Heart left ventricle (tissue), 13 donors: ENCODE measurements around the gene ELK3.

Source experiments
- POLR2A ChIP-seq, 2 donors: fragments of 450-650 bp; IDR thresholded peaks; one replicate each; pipeline ENCODE4 v1.6.1; 2017; ENCODE audit warnings: antibody characterized with exemption in 2 of 2, mild to moderate bottlenecking in 2 of 2, moderate library complexity in 2 of 2
- TF ChIP-seq, protein P1 (sequence below), 12 donors: fragments of 200-600 bp; sonication (generic) in 4 of 12; IDR thresholded peaks; one replicate each; pipeline versions ENCODE4 v1.5.0 to v1.8.0; 2018 to 2022; ENCODE audit warnings: antibody characterized with exemption in 12 of 12, mild to moderate bottlenecking in 5 of 12
- donor health status: ischemic (EF 13 %, LVEDD 7.1; RV severe dilation, severe dysfunction).
- donor health status: DM: no; HTN: yes; CAD: no.
- donor health status: DM: no; HTN: no; CAD: no.
- donor health status: ischemic (EF 25% LVEDD 6.9; RV normal size, moderate dysfunction).
- donor health status: ischemic (EF 25% LVEDD 5.7; RV mildly dilated, moderate dysfunction).
- donor health status: ischemic (EF 35%, LVEDD 5.7; RV mildly dilated, moderate dysfunction).
- donor health status: nonischemic (EF 11% LVEDD 7.7; RV severe dilation, severe dysfunction).
- donor health status: DM: yes; HTN: yes; CAD: no.
- donor health status: PGD.
- donor health status: ischemic (EF 29% LVEDD 5.4; RV normal size, mild dysfunction).
- donor health status: nonischemic (EF 23%, LVEDD 6.1; RV moderate dilation, normal function).

DNA sequence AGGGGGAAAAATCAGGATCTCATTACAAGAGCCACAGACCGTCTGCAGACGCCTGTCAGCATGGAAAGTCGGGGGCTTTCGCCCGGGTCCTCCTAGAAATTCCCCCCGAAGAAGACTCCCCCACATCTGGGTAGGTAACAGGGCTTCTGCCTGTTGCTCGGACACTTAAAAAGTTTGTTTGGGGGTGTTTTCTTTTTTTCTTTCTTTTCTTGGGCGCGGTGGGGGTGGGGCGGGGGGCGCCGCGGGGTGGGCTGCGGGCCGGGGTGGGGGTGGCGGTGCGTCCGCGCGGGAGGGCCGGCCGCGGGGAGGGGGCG lies 358 bp downstream of the ELK3 start:
- TF ChIP-seq, protein P1, sequence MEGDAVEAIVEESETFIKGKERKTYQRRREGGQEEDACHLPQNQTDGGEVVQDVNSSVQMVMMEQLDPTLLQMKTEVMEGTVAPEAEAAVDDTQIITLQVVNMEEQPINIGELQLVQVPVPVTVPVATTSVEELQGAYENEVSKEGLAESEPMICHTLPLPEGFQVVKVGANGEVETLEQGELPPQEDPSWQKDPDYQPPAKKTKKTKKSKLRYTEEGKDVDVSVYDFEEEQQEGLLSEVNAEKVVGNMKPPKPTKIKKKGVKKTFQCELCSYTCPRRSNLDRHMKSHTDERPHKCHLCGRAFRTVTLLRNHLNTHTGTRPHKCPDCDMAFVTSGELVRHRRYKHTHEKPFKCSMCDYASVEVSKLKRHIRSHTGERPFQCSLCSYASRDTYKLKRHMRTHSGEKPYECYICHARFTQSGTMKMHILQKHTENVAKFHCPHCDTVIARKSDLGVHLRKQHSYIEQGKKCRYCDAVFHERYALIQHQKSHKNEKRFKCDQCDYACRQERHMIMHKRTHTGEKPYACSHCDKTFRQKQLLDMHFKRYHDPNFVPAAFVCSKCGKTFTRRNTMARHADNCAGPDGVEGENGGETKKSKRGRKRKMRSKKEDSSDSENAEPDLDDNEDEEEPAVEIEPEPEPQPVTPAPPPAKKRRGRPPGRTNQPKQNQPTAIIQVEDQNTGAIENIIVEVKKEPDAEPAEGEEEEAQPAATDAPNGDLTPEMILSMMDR (IDR thresholded peaks at IDR 0.05) = no peak
- no peak for TF ChIP-seq POLR2A (IDR thresholded peaks at IDR 0.05)
